Spleen (tissue), 11 donors: ENCODE data around the gene ZNF536. TPM values are rescaled to one million over a fixed set of nuclear protein-coding genes. Genes with fewer than 3 reads are reported as not detected.
"Not testable (repeated sequence)": the region's sequence is repeated elsewhere in the genome, so short reads cannot be mapped to it uniquely, and the experiment has no call there.

Experiments
- DNase-seq: peaks from one replicate; pipeline ENCODE4 v3.0.0-alpha.2; 2020
- H3K27ac ChIP-seq, 8 donors: fragments of 200-600 bp; sonication (generic) in 7 of 8; 1 replicate in 4 of 8; 2 replicates in 4 of 8; pipeline versions ENCODE4 v1.5.0 to v1.8.0; 2016 to 2021; ENCODE audit warnings: inconsistent platforms in 4 of 8, mild to moderate bottlenecking in 4 of 8, moderate library complexity in 1 of 8
- H3K27me3 ChIP-seq, 7 donors: fragments of 200-600 bp; sonication (generic) in 6 of 7; replicated peaks in 1 of 7; 1 replicate in 4 of 7; 2 replicates in 3 of 7; pipeline versions ENCODE4 v1.5.0 to v1.8.0; 2016 to 2021; ENCODE audit warnings: inconsistent platforms in 3 of 7, mild to moderate bottlenecking in 1 of 7
- H3K36me3 ChIP-seq, 6 donors: fragments of 200-600 bp; sonication (generic) in 5 of 6; 1 replicate in 4 of 6; 2 replicates in 2 of 6; pipeline versions ENCODE4 v1.5.0 to v1.8.0; 2016 to 2021; ENCODE audit warnings: inconsistent platforms in 2 of 6
- H3K4me1 ChIP-seq, 6 donors: fragments of 200-600 bp; sonication (generic) in 5 of 6; 1 replicate in 3 of 6; 2 replicates in 3 of 6; pipeline versions ENCODE4 v1.5.0 to v1.8.0; 2016 to 2021; ENCODE audit warnings: inconsistent platforms in 3 of 6
- H3K4me3 ChIP-seq, 8 donors: fragments of 200-600 bp; sonication (generic) in 7 of 8; 1 replicate in 4 of 8; 2 replicates in 4 of 8; pipeline versions ENCODE4 v1.5.0 to v1.8.0; 2016 to 2021; ENCODE audit warnings: inconsistent platforms in 4 of 8, mild to moderate bottlenecking in 4 of 8, moderate library complexity in 2 of 8
- H3K9me3 ChIP-seq, 8 donors: fragments of 200-600 bp; sonication (generic) in 7 of 8; 1 replicate in 4 of 8; 2 replicates in 4 of 8; pipeline versions ENCODE4 v1.5.0 to v1.8.0; 2016 to 2021; ENCODE audit warnings: inconsistent platforms in 4 of 8
- CTCF ChIP-seq, 11 experiments: fragments of 200-600 bp in 7 of 11; fragments of 450-650 bp in 4 of 11; sonication (generic) in 4 of 11; IDR thresholded peaks in 8 of 11; conservative IDR thresholded peaks in 3 of 11; 1 replicate in 7 of 11; 2 replicates in 4 of 11; pipeline versions ENCODE4 v1.4.0 to v1.8.0; 2016 to 2021; ENCODE audit warnings: antibody characterized with exemption in 11 of 11, inconsistent platforms in 4 of 11, mild to moderate bottlenecking in 1 of 11
- POLR2A ChIP-seq, 3 donors: fragments of 450-650 bp; IDR thresholded peaks; one replicate each; pipeline ENCODE4 v1.5.1; 2017; ENCODE audit warnings: antibody characterized with exemption in 3 of 3, mild to moderate bottlenecking in 1 of 3
- POLR2AphosphoS5 ChIP-seq, 3 donors: sonication (generic); formaldehyde crosslinking; IDR thresholded peaks; one replicate each; pipeline ENCODE4 v1.5.1; 2017; ENCODE audit warnings: antibody characterized with exemption in 3 of 3
- WGBS, 5 donors: extraction: QIAGEN DNeasy Blood & Tissue Kit in 3 of 5; methylation state at CpG; one replicate each; pipeline versions ENCODE4 v1.1.5 to v1.1.7; 2013 to 2018; 5-methylcytosine and 5-hydroxymethylcytosine counted together
- intact Hi-C: fragments of 100-400 bp; cut with DNase I; formaldehyde crosslinking; loops from one replicate; pipeline ENCODE4 v1.15.0; 2023; ENCODE audit warnings: low total_unique reads
- polyA plus RNA-seq, 3 donors: library from polyadenylated mRNA; stranded (reverse); fragments of 200-250 nt; gene quantifications; one replicate each; pipeline ENCODE4 v1.2.1, GENCODE V29; 2013
- total RNA-seq, 7 donors: library from RNA; depleted of rRNA in 3 of 7; stranded (reverse); fragments of >200 nt in 3 of 7; fragmentation: NEBNext Ultra II Directional in 4 of 7; extraction: Animal tissue kit (Norgen Biotek cat#: 25700) in 4 of 7; gene quantifications; one replicate each; pipeline versions ENCODE4 v1.1.0 to v1.2.1, GENCODE V29; 2016 to 2021
- donor health status: healthy with polysubstance abuse.
- donor health status: DM: no; HTN: no; CAD: no; lungs with moderate emphysema.
- donor health status: DM: no; HTN: no; CAD: no.
- donor health status: Bipolar disorder and iron deficiency.
- donor health status: healthy.
- donor health status: DM: no; HTN: no; CAD: no.
- donor health status: DM: yes; HTN: yes; CAD: no.

Gene ZNF536
- total and polyA plus RNA-seq, 10 donors, result 0.13 to 4.1 (median 2.1) TPM

GRCh38 chr19:30443531-30444252 lies 71.5 kb downstream of the ZNF536 start:
- H3K9me3 ChIP-seq, result peaks cover 0 to 19% (median 0%) of the 10 kb centered on the region in 8 donors
- no peak overlapping the region for H3K4me3 ChIP-seq
- no peak overlapping the region for H3K27ac ChIP-seq
- intact Hi-C loops, result no loop called here
- H3K27me3 ChIP-seq, result peaks cover 0 to 5% (median 0%) of the 10 kb centered on the region in 7 donors
- H3K36me3 ChIP-seq, result no peaks in the 10 kb centered on the region
- WGBS, 5 donors, result 95 to 96% (median 95%) methylated on average over 20 to 50 of the region's 50 CpGs
- H3K4me1 ChIP-seq, result no peaks in the 10 kb centered on the region
- TF ChIP-seq CTCF (IDR thresholded peaks at IDR 0.05 in 8 of 11, conservative IDR thresholded peaks at IDR 0.05 in 3 of 11) (no peak), POLR2AphosphoS5 (IDR thresholded peaks at IDR 0.05) (no peak), POLR2A (IDR thresholded peaks at IDR 0.05) (no peak)
- DNase-seq, result peak; percentile 54

- DNase-seq, result peak; percentile 65
- H3K4me3 ChIP-seq, result no peak overlapping the region
- H3K27me3 ChIP-seq, result peaks cover 0 to 3% (median 0%) of the 10 kb centered on the region in 7 donors
- WGBS, 5 donors, result 95 to 98% (median 95%) methylated on average over 21 to 37 of the region's 37 CpGs
- TF ChIP-seq CTCF (IDR thresholded peaks at IDR 0.05 in 8 of 11, conservative IDR thresholded peaks at IDR 0.05 in 3 of 11), result no peak
- TF ChIP-seq POLR2A (IDR thresholded peaks at IDR 0.05), result no peak
- no peak overlapping the region for H3K27ac ChIP-seq
- no peaks in the 10 kb centered on the region for H3K36me3 ChIP-seq
- H3K9me3 ChIP-seq, result peaks cover 0 to 19% (median 0%) of the 10 kb centered on the region in 8 donors
- H3K4me1 ChIP-seq, result peaks cover 0 to 4% (median 0%) of the 10 kb centered on the region in 6 donors
- intact Hi-C loops, result no loop called here
These were observed 72.1 kb downstream of the ZNF536 start for GRCh38 chr19:30444253-30444671.

- Histone ChIP-seq H3K36me3 (no peaks in the 10 kb centered on the region), H3K4me3 (no peak overlapping the region), H3K4me1 (peaks cover 0 to 8% (median 0%) of the 10 kb centered on the region in 6 donors), H3K27ac (no peak overlapping the region), H3K27me3 (no peaks in the 10 kb centered on the region), H3K9me3 (peaks cover 0 to 19% (median 0%) of the 10 kb centered on the region in 8 donors)
- no peak for TF ChIP-seq POLR2A (IDR thresholded peaks at IDR 0.05)
- TF ChIP-seq CTCF (IDR thresholded peaks at IDR 0.05 in 8 of 11, conservative IDR thresholded peaks at IDR 0.05 in 3 of 11), result no peak
- no peak for TF ChIP-seq POLR2AphosphoS5 (IDR thresholded peaks at IDR 0.05)
- peak; percentile 62 for DNase-seq
- intact Hi-C loops, result no loop called here
- WGBS, 5 donors, result 94 to 98% (median 96%) methylated on average over 19 to 29 of the region's 29 CpGs
These were observed 72.6 kb downstream of the ZNF536 start for GRCh38 chr19:30444686-30445232.

- Histone ChIP-seq H3K4me1 (peaks cover 0 to 15% (median 2%) of the 10 kb centered on the region in 6 donors), H3K4me3 (no peak overlapping the region), H3K27me3 (no peaks in the 10 kb centered on the region), H3K9me3 (peaks cover 0 to 19% (median 0%) of the 10 kb centered on the region in 8 donors), H3K27ac (no peak overlapping the region), H3K36me3 (no peaks in the 10 kb centered on the region)
- no peak for TF ChIP-seq POLR2AphosphoS5 (IDR thresholded peaks at IDR 0.05)
- no peak for TF ChIP-seq POLR2A (IDR thresholded peaks at IDR 0.05)
- TF ChIP-seq CTCF (IDR thresholded peaks at IDR 0.05 in 8 of 11, conservative IDR thresholded peaks at IDR 0.05 in 3 of 11), result no peak
- WGBS, 5 donors, result 90 to 97% (median 94%) methylated on average over 13 to 29 of the region's 29 CpGs
- DNase-seq, result no peak
- intact Hi-C loops, result no loop called here
These were observed 73.2 kb downstream of the ZNF536 start for GRCh38 chr19:30445385-30445784.

- H3K4me3 ChIP-seq, intact Hi-C loops, H3K36me3 ChIP-seq, H3K27me3 ChIP-seq, H3K27ac ChIP-seq: not testable (repeated sequence)
- peak; percentile 6 for DNase-seq
- peaks cover 0 to 19% (median 0%) of the 10 kb centered on the region in 8 donors for H3K9me3 ChIP-seq
- 93 to 98% (median 96%) methylated on average over 9 of the region's 9 CpGs for WGBS, 5 donors
- H3K4me1 ChIP-seq, result peaks cover 0 to 17% (median 3%) of the 10 kb centered on the region in 6 donors
These were observed 73.9 kb downstream of the ZNF536 start for GRCh38 chr19:30446120-30446519.
